ENCODE measurements around the gene MRPL28.
"Not testable (repeated sequence)": the region's sequence is repeated elsewhere in the genome, so short reads cannot be mapped to it uniquely, and the experiment has no call there.

The MRPL28 gene

DNA sequence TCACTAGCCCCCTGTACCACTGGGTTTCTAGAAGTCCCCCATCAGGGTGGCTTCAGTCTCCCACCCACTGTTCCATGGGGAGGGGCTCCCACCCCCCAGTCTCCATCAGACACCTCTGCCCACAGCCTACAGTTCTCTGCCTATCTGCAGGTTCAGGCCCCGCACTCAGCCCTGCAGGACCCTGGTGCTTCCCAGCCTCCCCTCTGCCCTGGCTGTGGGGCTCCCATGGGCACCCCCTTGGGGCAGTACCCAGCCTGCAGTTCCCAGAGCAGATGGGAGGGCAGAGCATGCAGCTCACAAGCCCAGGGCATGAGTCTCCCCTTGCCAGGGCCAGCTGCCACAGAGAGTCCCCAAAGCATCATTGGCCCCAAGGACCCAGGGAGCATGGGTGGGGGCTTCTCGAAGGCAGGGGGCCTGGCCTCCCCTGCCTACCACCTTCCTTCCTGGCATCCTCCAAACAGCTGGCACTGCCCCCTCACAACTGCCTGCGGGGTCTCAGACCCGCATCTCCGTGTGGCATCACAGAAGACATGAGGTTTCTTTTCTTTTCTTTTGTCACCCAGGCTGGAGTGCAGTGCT is 2.8 kb upstream of the MRPL28 start:
- no peak for DNase-seq (ENCODE audit: low read depth)

DNA sequence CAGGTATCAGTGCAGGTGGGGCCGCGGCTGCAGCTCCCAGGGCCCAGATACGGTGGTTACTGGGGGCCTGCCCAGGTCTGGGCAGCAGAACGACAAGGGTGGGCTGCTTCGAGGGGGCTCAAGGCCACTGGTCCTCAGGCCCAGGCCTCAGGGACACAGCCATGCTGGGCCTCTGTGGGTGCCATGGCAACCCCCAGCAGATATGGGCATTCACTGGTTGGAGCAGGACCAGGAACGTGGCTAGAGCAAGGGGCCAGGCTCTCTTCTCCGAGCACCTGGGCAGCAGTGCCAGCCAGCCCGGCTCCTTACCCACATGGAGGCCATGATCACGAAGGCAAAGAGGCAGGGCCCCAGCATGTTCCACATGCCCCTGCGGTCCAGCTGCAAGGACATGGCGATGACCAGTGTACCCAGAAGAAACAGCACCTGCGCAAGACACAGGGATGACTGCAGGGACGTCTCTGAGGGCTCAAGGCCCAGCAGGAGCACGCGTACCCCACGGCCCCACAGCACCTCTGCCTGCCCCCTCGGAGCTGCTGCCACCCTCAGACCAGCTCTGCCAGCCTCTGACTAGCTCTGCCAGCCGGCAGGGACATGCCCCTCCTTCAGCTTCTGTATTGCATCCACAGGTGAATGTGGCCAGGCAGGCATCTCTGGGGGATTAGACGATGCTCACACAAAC is 2.1 kb upstream of the MRPL28 start:
- DNase-seq (ENCODE audit: low read depth) = no peak

DNA sequence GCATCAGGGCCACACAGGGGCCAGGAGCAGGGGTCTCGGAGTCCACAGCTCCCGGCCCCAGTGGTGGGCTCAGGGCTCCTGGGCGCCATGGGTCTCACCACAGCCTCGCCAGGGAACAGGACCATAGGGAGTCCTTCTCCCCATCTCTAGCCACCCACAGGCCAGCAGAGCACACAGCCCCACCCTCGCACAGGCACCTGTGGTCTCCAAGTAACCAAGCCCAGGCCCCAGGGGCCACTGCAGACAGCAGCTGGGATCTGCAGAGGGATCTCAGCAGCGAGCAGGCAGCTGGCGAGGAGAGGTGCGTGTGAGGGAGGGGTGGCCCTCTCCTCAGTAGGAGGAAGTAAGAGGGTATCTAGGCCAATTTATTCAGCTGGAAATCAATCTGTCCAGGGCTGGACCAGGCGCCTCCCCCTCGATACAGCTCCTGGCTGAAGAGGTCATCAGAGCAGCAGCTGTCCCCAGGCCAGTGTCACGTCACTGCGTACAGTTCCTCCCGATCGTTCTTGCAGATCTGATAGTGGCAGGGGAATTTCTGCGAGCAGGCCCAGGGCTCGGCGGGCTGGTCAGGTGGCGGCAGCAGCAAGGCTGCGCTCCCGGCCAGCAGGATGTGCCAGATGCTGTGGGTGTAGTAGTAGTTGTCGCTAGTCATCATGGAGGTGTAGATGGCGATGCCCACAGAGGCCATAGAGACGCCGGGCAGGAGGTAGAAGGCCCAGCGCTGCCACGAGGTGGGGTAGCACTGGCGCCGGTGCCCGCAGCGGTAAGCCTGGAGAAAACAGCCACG is 1.4 kb upstream of the MRPL28 start:
- no peak for DNase-seq (ENCODE audit: low read depth)

DNA sequence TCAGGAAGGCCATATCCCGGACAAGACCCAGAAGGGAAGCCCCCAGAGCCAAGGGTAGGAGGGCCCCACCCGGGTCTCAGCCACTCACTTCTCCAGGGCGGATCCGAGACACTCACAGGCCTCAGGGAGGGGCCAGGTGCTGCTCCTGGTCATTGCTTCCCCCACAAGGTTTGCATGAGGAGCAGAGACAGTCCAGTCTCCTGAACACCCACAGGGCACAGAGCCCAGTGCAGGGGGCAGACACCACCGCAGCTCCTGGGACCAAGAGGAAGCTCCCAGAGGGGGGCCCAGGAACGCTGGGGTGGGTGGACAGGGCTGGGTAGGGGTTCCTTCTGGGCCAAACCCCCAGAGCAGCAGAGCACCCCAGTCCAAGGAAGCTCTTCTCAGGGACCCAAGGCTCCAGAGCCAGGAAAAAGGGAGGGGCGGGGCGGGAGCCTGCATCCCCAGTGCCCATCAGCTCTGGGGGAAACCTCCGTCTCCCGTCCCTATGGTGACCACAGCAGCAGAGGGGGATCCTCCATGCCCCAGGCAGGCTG is 709 bp upstream of the MRPL28 start:
- DNase-seq (ENCODE audit: low read depth) = no peak

DNA sequence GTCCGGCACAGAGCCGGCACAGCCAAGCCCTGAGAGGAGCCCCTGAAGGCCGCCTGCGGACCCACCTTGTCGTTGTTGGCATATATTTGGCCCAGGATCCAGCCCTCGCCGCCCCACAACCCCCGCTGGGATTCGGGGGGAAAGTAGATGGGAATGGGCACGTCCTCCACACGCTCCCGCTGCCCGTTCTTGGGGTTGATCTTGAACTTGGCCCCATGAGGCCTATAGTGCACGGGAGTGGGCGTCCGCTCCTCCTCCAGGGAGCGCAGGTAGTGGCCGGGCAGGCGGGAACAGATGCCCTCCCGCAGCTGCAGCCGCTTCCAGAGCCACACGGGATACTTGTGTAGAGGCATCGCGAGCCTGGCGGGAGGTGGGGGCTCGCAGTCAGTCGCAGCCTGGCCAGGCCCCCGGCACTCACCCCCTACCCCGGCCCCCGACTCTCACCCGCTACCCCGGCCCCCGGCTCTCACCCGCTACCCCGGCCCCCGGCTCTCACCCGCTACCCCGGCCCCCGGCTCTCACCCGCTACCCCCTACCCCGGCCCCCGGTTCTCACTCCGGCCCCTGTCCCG is 387 bp downstream of the MRPL28 start:
- no peak for DNase-seq (ENCODE audit: low read depth)

DNA sequence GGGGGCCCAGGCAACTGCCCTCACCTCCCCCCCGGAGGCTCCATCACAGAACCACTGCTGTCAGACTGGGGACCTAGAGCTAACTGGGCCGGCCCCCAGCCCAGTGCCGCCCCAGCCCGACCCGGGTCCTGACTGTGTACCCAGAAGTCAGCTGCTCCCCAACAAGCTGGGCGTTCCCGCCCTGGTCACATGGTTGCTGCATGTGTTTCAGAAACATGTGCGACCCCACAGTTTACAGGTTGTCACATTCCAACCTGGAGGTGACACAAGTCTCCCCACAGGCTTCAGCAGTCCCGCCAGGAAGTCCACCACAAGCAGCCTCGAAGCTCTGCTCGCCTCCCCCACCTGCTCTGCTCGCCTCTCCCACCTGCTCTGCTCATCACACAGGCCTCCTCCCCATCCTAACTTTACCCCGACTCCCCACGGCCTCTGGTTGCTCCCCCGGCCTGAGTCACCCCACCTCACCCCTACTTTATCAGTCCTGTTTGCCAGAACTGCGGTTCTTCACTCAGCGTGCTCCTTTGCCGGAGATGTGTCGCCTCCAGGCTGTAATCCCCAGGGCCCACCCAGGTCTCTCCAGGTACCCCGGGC is 968 bp downstream of the MRPL28 start:
- no peak for DNase-seq (ENCODE audit: low read depth)

DNA sequence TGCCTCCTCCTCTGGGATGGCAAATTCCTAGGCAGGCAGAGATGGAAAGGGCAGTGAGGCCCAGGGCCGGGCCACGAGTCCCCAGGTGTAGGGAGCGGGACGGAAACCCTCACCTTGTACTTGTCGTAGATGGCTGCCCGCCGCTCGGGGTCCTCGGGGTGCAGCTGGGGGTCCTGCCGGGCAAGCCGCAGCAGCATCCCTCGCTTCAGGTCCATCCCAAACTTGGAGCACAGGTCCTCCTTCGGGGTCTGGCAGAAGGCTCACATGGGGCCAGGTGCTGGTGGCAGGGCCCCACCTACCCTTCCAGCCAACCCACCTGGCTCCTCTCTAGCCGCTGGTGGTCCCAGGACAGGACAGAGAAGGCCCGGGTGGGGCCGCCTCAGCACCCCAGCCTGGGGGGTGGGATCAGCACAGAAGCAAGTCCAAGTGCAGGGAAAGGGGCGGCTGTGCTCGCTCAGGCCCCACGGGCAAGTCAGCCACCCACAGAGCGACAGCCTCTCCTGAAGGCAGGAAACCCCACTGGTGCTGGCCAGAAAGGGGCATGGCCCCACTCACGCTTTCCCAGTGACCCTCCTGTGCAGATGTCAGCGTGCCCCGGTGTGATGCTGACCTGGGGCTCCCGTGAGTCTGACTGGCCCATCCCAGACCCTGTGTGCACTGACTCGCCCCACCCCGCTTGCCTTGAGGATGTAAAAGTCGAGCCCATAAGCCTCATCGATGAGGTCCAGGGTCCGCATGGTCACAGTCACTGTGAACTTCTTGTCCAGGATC is 1.8 kb downstream of the MRPL28 start:
- DNase-seq (ENCODE audit: low read depth) = no peak

DNA sequence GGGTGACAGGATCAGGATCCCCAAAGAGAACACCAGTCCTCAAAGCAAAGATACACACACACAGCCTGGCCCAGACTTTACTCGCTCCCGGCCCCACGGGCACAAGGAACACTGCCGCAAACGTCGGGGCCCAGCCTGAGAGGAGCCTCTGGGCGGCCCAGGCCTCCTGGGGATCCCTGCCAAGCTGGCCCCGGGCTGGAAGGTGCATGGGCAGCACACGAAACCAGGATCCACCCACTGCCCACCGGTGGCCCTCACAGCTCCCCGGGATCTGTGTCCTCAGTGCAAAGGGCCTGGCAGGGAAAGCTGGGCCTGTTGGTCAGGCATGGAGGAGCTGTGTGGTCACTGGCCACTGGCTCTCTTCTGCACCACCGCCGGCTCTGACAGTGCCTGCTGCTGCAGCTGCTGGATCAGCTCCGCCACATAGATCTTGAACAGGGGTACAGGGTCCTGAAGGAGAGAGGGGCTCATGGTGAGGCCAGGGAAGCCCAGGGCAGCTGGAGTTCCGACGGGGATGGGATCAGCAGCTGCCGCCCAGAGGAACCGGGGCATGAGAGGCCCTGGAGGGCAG is 2.9 kb downstream of the MRPL28 start:
- DNase-seq (ENCODE audit: low read depth) = no peak

DNA sequence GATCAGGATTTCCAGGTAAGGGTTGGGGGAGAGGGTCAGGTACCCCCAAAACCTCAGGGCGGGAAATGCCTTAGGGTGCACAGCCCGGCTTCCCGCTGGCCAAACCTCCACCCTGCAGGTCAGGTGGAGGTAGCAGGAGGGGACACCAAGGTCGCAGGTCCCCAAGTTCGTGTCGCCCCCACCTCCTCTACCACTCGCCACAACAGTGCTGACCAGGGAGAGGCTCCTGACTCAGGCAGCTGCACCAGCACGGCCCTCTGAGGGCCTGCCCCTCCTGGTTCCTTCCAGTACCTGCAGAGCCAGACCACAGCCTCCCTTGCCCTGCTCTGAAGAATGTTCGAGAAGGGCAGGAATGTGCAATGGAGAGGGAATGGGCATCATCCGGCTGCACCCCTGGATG is 3.9 kb downstream of the MRPL28 start:
- no peak for DNase-seq (ENCODE audit: low read depth)

DNA sequence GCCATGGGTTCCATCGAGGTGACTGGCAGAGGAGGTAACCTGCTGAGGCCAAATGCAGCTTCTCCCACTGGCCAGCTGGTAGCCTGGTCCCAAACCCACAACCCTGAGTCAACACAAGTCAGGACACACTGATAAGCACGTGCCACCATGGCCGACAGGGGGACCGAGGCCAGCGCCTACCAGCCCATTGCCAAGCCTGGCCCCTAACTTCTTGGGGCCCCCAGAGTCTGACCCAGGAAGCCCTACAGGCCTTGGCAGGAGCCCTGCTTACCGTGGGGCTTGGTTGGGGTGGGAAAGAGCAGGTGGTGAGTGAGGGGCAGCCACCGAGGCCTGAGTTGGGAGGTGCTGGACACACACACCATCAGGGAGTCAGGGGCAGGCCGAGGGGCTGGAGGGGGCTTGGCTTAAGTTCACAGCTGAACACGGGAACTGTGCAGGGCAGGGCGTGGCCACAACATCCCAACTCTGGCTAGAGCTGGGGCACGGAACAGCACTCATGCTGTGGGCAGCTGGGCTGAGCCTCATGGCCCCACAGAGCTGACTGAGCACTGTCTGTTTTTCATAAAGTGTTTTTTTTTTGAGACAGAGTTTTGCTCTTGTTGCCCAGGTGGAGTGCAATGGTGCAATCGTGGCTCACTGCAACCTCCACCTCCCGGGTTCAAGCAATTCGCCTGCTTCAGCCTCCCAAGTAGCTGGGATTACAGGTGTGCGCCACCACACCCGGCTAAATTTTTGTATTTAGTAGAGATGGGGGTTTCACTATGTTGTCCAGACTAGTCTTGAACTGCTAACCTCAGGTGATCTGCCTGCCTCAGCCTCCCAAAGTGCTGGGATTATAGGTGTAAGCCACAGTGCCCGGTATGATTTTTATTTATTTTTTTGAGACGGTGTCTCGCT is 5.5 kb downstream of the MRPL28 start:
- no peak for DNase-seq (ENCODE audit: low read depth)

DNA sequence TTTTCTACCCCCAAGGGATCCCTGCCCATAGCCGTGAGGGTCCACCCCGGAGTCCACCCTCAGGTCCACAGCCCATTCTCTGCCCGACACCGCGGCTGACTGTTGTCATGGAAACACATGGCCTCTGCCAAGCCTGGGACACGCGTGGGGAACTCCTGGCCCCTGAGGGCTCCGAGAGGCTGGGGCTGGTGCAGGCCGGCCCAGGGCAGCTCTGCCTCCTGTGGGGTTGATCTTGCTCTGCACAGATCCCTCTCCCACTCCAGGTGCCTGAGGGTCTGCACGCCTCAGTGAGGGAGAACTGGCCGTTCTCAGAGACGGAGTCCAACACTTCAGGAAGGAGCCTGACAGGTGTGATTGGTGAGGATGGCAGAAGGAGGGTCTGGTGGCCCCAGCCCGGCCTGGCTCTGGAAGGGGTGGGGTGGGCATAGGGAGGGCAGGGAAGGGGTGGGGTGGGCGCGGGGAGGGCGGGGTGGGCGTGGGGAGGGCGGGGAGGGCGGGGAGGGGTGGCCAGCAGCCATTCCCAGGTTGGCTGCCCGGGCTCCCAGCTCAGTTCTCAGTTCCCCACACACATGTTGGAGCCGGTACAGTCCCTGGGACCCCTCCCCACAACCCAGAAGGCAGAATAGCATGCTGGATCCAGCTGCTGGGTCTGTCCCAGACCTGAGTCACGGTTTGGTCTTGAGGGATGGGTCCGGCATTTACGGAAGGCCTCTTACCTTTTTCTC is 6.4 kb downstream of the MRPL28 start:
- no peak for DNase-seq (ENCODE audit: low read depth)

DNA sequence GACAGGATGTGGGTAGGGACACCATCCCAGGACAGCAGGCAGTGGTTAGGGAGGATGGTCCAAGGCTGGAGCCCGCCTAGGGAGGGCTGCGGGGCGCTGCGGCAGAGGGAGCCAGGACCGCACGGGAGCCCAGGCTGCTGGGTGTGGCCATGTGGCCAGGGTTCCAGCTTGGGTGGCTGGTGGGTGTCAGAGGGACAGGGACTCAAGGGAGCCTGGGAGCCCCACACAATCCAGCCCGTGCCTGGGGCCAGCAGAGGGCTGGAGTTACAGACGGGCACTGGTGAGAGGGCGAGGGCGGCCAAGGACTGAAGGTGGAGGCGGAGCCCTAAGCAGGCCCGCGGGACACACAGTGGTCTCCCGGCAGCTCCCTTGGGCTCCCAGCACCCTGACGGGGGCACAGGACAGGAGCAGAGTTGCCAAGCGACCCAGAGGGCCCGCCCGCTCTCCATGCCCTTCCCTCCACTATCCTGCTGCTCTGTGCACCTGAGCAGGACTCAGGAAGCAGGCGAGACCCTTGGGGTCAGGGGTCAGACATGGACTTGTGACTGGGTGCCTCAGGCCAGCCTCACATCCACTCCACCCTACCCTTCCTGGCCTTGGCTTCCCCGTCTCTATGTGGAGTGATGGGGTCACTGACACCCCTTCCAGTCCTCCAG is 7.1 kb downstream of the MRPL28 start:
- DNase-seq (ENCODE audit: low read depth) = no peak

DNA sequence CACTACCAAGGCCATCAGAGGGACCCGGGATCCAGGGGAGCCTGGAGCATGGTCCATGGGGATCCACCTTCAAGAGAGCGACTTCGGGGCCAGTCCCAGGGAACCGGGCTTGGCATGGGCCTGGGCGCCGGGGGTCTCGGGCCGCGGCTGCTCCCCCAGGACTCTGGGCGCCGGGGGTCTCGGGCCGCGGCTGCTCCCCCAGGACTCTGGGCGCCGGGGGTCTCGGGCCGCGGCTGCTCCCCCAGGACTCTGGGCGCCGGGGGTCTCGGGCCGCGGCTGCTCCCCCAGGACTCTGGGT is 7.7 kb downstream of the MRPL28 start:
- DNase-seq (ENCODE audit: low read depth) = not testable (repeated sequence)

DNA sequence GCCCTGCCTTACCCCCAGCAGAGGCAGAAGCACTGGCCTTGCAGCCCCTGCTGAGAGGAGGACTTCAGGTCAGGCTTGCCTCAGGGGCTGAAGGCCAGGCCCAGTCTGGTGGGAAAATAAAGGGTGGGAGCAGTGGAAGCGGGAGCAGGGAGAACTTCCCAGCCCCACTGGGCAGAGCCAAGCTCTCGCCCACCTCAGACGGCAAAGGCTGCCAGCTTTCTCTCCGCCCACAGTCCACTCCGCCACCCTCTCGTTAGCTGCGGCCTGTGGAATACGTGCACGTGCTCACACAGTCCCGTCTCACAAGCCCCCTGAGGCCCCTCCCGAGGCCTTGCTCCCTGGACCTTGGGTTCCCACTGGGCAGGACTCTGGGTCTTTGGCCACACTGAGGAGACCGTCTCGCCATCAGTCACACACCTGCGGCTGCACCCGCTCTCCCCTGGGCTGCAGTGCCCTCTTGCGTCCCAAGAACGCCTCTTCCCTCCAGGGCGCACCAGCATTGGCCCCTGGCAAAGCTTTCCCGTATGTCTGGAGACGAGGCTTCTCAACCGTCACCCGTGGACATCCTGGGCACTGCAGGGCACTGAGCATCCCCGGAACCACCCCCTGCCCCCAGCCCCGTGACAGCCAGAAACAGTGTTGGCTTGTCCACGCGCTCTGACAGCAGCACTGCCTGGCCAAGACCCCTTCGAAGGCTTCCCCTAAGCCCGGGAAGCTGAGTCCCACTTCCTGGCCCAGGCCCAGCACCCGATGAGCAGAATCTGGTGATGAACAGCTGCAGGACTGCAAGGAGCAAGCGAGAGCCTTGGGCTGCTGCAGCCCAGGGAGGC is 8.3 kb downstream of the MRPL28 start:
- no peak for DNase-seq (ENCODE audit: low read depth)

DNA sequence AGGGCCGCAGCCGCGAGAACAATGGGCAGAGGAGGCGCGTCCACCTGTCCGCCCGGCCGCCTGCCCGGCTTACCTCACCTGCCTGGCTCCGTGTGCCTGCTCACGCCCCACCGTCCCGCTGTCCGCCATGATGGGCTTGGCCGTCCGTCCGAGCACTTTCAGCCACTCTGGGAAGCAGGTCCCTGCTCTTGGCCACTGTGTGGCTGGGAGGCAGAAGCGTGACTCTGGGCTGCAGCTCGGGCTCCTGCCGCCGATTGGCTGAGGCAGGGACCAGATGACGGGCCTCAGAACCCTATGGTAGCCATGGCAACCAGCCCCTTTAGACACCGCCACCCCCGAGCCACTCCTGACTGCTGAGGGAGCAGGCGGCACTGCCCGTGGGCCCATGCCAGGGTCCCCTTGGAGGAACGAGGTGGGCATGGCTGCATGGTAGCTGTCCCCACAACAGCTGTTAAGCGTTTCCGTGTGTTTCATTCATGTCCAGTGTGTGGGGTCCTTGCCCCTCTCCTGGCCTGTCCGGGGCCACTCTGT is 8.9 kb downstream of the MRPL28 start:
- DNase-seq (ENCODE audit: low read depth) = no peak

DNA sequence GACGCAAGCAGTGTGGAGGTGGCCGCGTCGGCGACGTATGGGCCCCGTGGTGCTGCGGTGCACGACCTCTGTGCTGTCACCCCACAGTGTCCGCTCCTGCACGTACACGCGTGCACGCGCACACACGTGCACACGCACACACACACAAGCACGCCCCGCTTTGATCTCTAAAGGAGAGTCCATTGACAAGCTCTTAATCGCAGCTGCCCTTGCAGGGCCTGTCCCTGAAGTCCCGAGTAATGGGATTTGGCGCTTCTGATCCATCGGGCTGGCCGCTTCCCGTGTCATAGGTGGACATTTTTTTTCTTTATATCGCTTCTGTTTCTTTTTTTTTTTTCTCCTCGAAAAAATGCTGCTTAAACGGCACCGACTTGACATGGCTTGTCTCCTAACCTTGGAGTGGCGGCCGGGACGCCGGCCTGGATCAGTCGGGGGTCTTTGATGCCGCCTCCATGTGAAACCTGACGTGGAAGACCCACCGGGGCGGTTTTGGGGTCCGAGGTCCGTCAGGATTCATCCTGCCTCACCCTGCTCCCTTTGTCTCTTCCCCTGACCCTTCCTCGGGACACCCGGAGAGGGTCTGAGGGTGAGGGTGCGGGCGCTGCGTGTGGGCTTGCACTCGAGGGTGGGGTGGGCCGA is 9.5 kb downstream of the MRPL28 start:
- no peak for DNase-seq (ENCODE audit: low read depth)

DNA sequence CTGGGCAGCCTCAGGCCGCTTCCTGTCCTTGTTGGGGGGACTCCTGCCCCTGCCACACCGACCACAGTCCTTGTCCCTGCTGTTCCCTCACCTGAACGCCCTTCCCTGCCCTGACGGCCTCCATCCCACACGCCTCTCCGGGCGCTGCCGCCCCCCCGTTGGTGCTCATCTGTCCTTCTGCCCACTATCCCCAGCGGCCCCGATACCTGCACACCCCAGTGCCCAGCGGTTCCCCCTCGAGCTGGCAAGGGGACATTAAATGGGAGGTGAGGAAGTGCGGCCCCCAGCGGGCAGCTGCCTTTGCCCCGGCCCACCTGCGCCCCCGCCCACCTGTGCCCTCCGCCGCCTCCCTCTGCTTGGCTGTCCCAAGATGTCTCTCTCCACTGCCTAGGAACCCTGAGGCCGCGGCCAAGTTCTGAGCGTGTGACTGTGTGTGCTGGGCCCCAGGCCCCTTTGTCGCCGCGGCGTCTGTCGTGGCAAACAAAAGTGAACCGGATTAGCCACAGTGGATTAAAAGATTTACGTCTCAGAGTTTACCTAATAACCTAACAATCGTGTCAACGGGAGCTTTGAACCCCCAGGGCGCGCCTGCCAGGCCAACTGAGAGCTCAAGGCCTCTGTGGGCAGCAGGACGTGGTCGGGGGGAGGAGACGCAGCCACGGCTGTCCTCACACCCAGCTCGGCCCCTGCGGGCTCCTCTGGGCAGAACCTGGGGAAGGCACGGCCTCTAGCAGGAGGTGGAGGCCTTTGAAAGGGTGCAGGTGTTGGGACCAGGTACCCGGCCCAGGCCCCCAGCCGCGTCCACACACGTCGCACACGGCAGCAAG is 10.3 kb downstream of the MRPL28 start:
- no peak for DNase-seq (ENCODE audit: low read depth)
